Colonic mucosa (tissue), 4 donors: ENCODE results near the gene RNLS. TPM values are rescaled to one million over a fixed set of nuclear protein-coding genes. Genes with fewer than 3 reads are reported as not detected.

ENCODE experiments used
- DNase-seq: peaks from one replicate; pipeline ENCODE4 v3.0.0-alpha.2; 2020
- H3K27ac ChIP-seq: fragments of 200-600 bp; one replicate; pipeline ENCODE4 v1.8.0; 2021
- H3K27me3 ChIP-seq: fragments of 200-600 bp; one replicate; pipeline ENCODE4 v1.8.0; 2021
- H3K36me3 ChIP-seq: fragments of 200-600 bp; one replicate; pipeline ENCODE4 v1.8.0; 2021
- H3K4me1 ChIP-seq: fragments of 200-600 bp; one replicate; pipeline ENCODE4 v1.8.0; 2021; ENCODE audit warnings: mild to moderate bottlenecking
- H3K4me3 ChIP-seq: fragments of 200-600 bp; one replicate; pipeline ENCODE4 v1.8.0; 2021
- H3K9ac ChIP-seq, 2 donors: one replicate each; pipeline ENCODE4 v1.7.0; 2013; ENCODE audit warnings: control low read depth in 2 of 2, low read depth in 2 of 2, low read length in 2 of 2
- H3K9me3 ChIP-seq: fragments of 200-600 bp; one replicate; pipeline ENCODE4 v1.8.0; 2021
- intact Hi-C: fragments of 100-400 bp; cut with DNase I; formaldehyde crosslinking; loops from one replicate; pipeline ENCODE4 v1.14.1; 2022
- total RNA-seq, 2 donors: library from RNA; stranded (reverse); fragmentation: NEBNext Ultra II Directional in 1 of 2; extraction: Animal tissue kit (Norgen Biotek cat#: 25700) in 1 of 2; gene quantifications; one replicate each; pipeline ENCODE4 v1.2.1, GENCODE V29; 2021
- TF ChIP-seq, protein P1 (sequence below): fragments of 200-600 bp; IDR thresholded peaks from one replicate; pipeline ENCODE4 v1.8.0; 2022; ENCODE audit warnings: antibody characterized with exemption, mild to moderate bottlenecking
- donor health status: healthy.
- donor health status: DM: no; HTN: no; CAD: no.
- donor health status: DM: no; HTN: no; CAD: no.

Gene RNLS
- total RNA-seq, 2 donors from 2014 or later: 13.0 to 19.1 TPM

DNA sequence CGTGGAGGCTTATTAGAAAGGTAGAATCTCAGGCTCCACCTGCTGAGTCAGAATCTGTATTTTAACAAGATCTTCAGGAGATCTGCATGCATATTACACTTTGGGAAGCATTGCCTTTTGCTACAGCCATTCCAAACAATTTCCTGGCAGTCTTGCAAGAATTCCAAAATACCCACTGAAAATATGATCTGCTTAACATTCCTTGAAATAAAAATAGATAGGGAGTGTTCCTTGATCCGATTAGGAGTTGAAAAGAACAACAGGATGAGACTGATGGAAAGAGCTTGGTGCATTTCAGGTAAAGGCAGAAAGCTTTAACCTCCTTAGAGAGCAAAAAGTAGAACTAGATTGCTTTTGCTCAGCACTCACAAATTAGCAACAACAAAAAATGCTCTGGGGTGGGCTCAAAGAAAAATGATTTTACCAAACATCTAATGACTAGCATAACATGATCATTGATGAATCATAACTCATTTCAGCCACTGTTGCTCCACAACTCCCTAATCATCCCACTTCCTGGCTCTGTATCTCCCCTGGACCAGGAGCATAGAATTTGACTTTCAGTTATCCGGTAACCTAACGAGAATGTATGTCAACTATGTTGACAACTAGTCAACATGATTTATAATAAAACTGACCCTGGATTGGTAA is 115.2 kb downstream of the RNLS start:
- intact Hi-C loops: no loop called here
- TF ChIP-seq, protein P1, sequence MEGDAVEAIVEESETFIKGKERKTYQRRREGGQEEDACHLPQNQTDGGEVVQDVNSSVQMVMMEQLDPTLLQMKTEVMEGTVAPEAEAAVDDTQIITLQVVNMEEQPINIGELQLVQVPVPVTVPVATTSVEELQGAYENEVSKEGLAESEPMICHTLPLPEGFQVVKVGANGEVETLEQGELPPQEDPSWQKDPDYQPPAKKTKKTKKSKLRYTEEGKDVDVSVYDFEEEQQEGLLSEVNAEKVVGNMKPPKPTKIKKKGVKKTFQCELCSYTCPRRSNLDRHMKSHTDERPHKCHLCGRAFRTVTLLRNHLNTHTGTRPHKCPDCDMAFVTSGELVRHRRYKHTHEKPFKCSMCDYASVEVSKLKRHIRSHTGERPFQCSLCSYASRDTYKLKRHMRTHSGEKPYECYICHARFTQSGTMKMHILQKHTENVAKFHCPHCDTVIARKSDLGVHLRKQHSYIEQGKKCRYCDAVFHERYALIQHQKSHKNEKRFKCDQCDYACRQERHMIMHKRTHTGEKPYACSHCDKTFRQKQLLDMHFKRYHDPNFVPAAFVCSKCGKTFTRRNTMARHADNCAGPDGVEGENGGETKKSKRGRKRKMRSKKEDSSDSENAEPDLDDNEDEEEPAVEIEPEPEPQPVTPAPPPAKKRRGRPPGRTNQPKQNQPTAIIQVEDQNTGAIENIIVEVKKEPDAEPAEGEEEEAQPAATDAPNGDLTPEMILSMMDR: no peak
- Histone ChIP-seq H3K4me1 (no peaks in the 10 kb centered on the region), H3K9me3 (no peaks in the 10 kb centered on the region), H3K27me3 (no peaks in the 10 kb centered on the region), H3K9ac (no peak overlapping the region), H3K36me3 (no peaks in the 10 kb centered on the region), H3K4me3 (no peak overlapping the region), H3K27ac (no peak overlapping the region)
- DNase-seq: no peak

DNA sequence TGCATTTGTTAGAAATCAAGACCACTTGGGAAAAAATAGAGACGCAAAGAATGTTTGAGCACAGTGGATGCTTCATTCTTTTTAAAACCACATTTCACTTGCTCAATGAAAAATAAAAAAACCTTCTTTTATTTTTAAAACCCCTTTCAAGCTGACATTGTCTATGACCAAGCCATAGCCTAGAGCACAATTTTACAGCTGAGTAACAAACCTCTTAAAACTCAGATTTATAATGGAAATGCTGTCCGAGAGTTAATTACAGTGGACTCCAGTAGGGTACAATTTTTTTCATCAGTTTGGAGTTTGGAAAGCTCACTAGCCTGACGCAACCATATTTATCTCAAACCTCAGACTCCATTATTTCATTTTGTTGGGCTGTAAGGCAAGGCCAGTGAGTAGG is 116.3 kb downstream of the RNLS start:
- Histone ChIP-seq H3K9ac (no peak overlapping the region), H3K4me1 (no peaks in the 10 kb centered on the region), H3K36me3 (no peaks in the 10 kb centered on the region), H3K4me3 (no peak overlapping the region), H3K27ac (no peak overlapping the region), H3K27me3 (no peaks in the 10 kb centered on the region), H3K9me3 (no peaks in the 10 kb centered on the region)
- DNase-seq: no peak
- TF ChIP-seq, protein P1: no peak
- intact Hi-C loops: no loop called here

DNA sequence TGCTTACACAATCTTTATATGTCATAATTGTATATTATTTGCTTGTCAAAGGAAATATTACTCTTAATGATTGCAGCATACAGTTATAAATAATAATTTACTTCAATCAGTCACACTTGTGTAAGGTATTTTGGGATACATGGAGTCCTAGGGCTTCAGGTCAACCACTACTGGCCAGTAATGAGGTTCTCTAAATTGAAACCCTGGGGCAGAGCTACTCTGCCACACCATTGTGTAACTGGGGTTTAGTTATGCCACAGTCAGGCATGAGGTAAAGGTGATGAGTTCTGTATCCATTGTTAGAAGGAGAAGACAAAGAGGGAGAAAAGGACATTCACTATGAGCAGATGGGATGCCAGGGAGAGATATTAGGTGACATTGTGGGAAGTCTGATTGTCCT is 117.4 kb downstream of the RNLS start:
- DNase-seq: no peak
- Histone ChIP-seq H3K27me3 (no peaks in the 10 kb centered on the region), H3K9me3 (no peaks in the 10 kb centered on the region), H3K27ac (no peak overlapping the region), H3K4me1 (no peaks in the 10 kb centered on the region), H3K9ac (no peak overlapping the region), H3K4me3 (no peak overlapping the region), H3K36me3 (no peaks in the 10 kb centered on the region)
- intact Hi-C loops: no loop called here
- TF ChIP-seq, protein P1: no peak

DNA sequence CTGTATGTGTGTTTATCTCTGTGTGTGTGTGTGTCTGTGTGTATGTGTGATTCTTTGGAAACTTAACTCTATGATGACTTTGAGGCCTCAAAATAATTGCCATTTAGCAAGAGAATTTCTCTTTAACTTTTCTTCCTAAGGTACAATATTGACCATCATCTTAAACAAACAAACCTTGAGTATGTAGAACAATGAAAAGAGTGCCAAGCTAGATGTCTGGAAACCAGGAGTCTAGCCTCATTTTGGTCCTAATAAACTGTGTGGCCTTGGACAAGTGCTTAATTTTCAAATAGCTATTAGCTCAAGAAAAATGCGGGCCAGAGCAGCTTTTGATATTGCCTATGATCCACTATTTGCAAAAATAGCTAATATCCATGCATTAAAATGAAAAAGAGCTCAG is 119.3 kb downstream of the RNLS start:
- no peak overlapping the region for H3K4me3 ChIP-seq
- no peaks in the 10 kb centered on the region for H3K4me1 ChIP-seq
- intact Hi-C loops: no loop called here
- H3K36me3 ChIP-seq: no peaks in the 10 kb centered on the region
- H3K27ac ChIP-seq: no peak overlapping the region
- no peak for DNase-seq
- no peaks in the 10 kb centered on the region for H3K9me3 ChIP-seq
- no peaks in the 10 kb centered on the region for H3K27me3 ChIP-seq
- TF ChIP-seq, protein P1: no peak
- no peak overlapping the region for H3K9ac ChIP-seq

DNA sequence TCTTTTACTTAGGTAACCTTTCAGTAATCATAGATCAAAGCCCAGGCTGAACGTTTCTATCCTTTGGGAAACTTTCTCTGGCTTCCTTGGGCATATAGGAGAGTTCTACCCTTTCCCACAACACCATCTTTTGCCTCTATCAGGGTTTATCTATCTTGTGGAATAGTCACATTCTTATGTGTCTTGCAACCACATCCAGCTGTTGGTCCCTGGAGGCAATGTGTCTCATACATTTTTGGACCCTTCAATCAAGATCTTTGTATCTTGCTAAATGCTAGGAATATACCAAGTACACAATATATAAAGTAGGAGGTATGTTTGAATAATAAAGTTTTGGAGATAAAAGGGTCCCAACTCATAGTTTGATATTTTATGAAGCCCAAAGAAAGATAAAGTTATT is 121.7 kb downstream of the RNLS start:
- DNase-seq: no peak
- Histone ChIP-seq H3K27ac (no peak overlapping the region), H3K4me3 (no peak overlapping the region), H3K36me3 (no peaks in the 10 kb centered on the region), H3K9me3 (no peaks in the 10 kb centered on the region), H3K4me1 (no peaks in the 10 kb centered on the region), H3K27me3 (no peaks in the 10 kb centered on the region), H3K9ac (no peak overlapping the region)
- intact Hi-C loops: no loop called here
- TF ChIP-seq, protein P1: no peak
